ENCODE results near the gene CDK13.

DNA sequence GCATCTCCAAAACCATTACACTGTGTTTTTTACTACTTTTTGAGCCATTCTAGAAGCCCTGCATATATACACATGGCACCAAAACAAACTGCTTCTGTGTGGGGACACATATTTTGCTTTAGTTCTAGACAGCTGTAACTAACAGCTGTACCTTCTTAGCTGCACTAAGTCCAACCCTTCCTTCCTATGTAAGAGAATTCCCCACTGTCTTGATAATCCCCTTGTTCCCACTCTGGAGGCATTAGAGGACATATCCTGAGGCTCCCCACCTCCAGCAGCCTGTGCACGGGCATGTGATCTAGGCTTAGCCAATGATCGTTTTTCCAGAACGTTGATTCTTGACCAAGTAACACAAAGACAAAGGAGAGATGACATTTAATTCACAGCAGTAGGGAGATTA lies 13.3 kb upstream of the CDK13 start:
- TF ChIP-seq, protein P1, sequence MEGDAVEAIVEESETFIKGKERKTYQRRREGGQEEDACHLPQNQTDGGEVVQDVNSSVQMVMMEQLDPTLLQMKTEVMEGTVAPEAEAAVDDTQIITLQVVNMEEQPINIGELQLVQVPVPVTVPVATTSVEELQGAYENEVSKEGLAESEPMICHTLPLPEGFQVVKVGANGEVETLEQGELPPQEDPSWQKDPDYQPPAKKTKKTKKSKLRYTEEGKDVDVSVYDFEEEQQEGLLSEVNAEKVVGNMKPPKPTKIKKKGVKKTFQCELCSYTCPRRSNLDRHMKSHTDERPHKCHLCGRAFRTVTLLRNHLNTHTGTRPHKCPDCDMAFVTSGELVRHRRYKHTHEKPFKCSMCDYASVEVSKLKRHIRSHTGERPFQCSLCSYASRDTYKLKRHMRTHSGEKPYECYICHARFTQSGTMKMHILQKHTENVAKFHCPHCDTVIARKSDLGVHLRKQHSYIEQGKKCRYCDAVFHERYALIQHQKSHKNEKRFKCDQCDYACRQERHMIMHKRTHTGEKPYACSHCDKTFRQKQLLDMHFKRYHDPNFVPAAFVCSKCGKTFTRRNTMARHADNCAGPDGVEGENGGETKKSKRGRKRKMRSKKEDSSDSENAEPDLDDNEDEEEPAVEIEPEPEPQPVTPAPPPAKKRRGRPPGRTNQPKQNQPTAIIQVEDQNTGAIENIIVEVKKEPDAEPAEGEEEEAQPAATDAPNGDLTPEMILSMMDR (IDR thresholded peaks at IDR 0.05) = no peak
- TF ChIP-seq POLR2AphosphoS5 (IDR thresholded peaks at IDR 0.05; ENCODE audit: insufficient read depth in 1 of 2, low read depth in 1 of 2) (no peak), POLR2A (IDR thresholded peaks at IDR 0.05) (no peak)

All from vagina (tissue), 2 donors.